GM12892 (cell line): ENCODE data around the gene VAMP8.
"Not testable (repeated sequence)": the region's sequence is repeated elsewhere in the genome, so short reads cannot be mapped to it uniquely, and the experiment has no call there.

ENCODE experiments used
- DNase-seq: peaks from one replicate; pipeline ENCODE4 v3.0.0; 2011; ENCODE audit not compliant: insufficient read length
- FAIRE-seq: peaks from 2 replicates; lab custom pipeline; 2011; peaks lifted over from hg19 to GRCh38; lab: Jason Lieb, UNC
- POLR2A ChIP-seq: IDR thresholded peaks from 2 replicates; pipeline ENCODE4 v1.6.1; 2011; ENCODE audit warnings: low read depth, low read length, control low read depth
- POLR2AphosphoS5 ChIP-seq: IDR thresholded peaks from 2 replicates; pipeline ENCODE4 v1.6.1; 2011; ENCODE audit warnings: low read depth, low read length, control low read depth
- TAF1 ChIP-seq: IDR thresholded peaks from 2 replicates; pipeline ENCODE4 v1.6.1; 2011; ENCODE audit warnings: low read depth, mild to moderate bottlenecking, control low read depth, low read length, borderline replicate concordance

Gene VAMP8

DNA sequence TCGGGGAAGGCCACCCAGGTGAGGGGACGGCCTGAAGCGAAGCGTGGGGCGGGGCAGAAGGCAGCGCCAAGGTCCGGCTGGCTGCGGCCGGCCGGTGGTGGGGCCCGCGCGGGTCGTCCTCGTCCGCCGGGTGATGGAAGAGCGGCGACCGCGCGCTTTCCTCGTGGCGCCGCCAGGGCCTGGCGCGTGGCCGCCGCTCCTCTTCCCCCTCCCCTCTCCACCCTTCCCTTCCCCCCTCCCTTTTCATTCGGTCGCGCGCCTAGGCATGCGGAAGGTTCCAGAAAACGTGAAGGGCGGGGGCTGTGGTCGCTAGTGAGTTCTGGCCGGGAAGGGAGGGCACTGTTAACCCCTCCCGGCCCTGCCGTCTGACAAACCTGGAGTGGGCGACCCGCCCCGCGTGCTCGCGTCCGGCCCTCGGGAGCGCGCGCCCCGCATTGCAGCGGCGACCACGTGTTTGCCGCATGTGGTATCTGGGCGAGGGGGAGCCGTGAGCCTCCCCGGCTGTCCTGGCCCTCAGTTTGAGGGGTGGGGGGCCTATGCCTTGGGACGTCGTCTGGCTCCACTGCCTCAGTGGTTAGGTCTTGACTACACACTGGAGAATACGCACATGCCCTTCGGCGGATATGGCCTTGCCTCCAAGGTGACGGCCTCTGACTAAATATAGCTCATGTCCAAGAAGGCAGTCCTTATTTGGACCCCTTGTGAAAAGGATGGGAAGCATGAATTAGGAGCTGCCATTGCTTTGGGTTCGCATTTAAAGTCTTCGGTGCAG lies 37.8 kb upstream of the VAMP8 start:
- peak; percentile 86 for FAIRE-seq
- DNase-seq = peak; percentile 50
- TF ChIP-seq POLR2A = no peak; the same call in 1 of the 2 replicates
- TF ChIP-seq TAF1 = no peak
- no peak for TF ChIP-seq POLR2AphosphoS5

DNA sequence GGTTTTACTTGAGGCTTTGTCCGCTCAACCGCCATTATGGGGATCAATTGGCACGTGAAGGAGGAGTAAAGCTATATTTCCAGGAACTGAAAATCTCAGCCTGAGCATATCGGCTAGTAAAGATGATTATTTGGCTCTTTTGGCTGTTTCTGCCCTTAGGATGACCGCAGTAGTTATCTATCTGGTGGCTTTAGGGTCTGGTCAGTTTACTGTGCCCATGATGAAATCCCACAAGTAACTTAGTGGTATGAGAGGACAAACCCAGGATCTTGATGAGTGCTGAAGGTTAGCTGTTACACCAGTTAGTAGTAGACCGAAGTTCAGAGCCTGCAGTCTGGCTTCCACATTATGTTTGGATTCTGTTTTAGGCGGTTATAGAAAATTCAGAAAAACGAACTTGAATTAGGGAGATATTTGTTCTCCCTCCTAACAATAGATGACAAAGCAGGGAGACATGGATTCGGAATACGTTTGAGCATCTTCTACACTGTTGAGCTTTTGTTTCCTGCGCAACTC lies 37.2 kb upstream of the VAMP8 start:
- no peak for DNase-seq
- no peak for TF ChIP-seq TAF1
- TF ChIP-seq POLR2AphosphoS5 = no peak
- no peak for TF ChIP-seq POLR2A
- FAIRE-seq = no peak

DNA sequence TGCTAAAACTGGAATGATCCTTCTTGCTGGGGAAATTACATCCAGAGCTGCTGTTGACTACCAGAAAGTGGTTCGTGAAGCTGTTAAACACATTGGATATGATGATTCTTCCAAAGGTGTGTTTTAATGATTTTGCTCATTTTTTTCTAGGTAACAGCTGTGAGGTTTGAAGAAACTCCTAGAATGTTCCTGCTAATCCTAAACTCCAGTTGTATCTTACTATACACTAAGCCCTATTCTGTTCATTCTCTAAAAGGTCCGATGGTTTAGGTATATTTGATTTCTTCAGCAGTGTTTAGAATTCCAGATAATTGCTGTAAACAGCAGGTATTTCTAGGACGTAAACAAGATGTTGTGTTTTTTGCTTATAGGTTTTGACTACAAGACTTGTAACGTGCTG lies 36.1 kb upstream of the VAMP8 start:
- no peak for FAIRE-seq
- DNase-seq = no peak
- TF ChIP-seq POLR2A (no peak), TAF1 (no peak), POLR2AphosphoS5 (no peak)

DNA sequence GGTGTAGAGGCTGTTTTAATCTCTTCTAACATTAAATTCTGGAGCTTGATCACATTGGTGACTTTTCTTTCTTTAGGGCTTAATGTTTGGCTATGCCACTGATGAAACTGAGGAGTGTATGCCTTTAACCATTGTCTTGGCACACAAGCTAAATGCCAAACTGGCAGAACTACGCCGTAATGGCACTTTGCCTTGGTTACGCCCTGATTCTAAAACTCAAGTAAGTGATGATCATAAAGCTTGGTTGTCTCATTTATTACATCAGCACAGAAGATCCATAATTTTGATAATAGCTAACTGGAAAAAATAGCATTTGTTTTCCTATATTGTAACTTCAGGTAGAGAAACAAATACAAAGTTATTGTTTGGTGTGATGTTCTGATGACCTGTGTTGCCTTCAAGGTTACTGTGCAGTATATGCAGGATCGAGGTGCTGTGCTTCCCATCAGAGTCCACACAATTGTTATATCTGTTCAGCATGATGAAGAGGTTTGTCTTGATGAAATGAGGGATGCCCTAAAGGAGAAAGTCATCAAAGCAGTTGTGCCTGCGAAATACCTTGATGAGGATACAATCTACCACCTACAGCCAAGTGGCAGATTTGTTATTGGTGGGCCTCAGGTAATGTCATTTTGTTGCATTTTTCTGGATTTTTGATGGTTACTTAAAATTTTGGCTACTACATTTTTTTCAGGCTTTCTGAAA lies 35.5 kb upstream of the VAMP8 start:
- no peak for FAIRE-seq
- TF ChIP-seq POLR2AphosphoS5 (peak; percentile 72; the same call in 1 of the 2 replicates), TAF1 (no peak), POLR2A (peak; percentile 5; the same call in 1 of the 2 replicates)
- DNase-seq = no peak

DNA sequence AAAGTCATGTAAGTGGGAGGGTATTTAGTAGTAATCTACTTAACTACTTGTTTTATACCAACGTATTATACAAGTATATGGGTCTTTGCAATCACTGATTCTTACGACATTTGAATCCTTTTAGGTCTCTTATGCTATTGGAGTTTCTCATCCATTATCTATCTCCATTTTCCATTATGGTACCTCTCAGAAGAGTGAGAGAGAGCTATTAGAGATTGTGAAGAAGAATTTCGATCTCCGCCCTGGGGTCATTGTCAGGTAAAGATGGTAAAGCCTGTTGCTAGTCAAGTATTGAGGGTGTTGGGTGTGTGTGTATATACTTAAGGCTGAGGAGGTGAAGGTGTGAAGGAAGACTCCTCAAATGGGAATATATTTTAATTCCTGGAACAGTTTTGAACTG lies 34.6 kb upstream of the VAMP8 start:
- DNase-seq (no peak), FAIRE-seq (no peak)
- TF ChIP-seq POLR2AphosphoS5 (no peak), TAF1 (no peak), POLR2A (no peak)

DNA sequence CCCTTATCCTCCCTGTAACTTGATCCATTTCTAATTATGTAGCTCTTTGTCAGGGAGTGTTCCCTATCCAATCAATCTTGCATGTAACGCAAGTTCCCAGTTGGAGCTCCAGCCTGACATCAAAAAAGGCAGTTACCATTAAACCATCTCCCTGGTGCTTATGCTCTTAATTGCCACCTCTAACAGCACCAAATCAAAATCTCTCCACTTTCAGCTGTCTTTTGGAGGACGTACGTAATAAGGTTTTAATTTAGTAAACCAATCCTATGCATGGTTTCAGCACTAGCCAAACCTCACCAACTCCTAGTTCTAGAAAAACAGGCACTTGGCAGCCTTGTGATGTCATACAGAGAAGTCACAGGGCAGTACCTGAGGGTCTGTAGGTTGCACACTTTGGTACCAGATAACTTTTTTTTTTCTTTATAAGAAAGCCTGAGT lies 33.1 kb upstream of the VAMP8 start:
- FAIRE-seq, DNase-seq: not testable (repeated sequence)
- TF ChIP-seq POLR2A = peak; percentile 33; the same call in 1 of the 2 replicates

DNA sequence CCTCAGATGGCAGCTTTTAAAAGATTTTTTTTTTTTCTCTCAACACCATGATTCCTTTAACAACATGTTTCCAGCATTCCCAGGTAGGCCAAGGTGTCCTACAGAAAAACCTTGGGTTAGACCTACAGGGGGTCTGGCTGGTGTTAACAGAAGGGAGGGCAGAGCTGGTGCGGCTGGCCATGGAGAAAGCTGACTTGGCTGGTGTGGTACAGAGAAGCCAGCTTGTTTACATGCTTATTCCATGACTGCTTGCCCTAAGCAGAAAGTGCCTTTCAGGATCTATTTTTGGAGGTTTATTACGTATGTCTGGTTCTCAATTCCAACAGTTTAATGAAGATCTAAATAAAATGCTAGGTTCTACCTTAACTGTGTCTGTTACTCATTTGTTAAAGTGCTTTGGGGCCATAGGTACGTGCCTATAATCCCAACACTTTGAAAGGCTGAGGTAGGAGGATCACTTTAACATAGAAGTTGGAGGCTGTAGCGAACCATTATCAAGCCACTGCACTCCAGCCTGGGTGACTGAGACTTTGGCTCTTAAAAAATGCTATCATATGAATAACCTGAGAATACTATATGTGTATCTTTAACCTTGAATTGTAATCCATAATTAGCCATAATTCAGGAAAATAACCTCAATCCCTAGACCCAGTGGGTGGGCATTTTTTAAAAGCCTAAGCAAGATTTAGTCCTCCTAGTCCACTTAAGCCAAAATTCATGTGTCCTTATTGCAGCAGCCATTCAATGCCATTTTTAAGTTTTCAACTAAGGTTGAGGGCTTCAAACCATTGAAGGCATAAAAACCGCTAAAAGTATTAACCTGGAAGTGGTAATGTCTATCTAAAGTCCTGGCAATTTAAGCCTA lies 32.2 kb upstream of the VAMP8 start:
- DNase-seq, FAIRE-seq: not testable (repeated sequence)

DNA sequence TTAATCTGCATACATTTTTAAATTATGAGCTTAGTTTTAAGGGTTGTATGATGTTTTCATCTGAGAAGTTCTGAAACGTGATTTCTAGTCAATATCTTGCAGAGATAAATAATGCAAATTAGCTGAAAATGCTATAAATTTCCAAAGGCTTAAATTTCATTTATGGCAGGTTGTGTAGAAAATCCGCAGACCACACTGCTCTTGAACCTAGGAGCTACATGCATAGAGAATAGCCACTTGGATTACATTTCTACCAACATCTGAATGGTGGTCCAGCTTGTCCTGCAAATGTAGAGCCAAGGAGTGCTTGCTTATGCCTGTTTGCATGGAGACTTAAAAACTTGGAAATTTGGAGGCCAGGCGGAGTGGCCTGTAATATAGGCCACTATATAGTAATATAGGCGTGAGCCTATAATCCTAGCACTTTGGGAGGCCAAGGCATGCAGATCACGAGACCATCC lies 31.6 kb upstream of the VAMP8 start:
- TF ChIP-seq TAF1 = no peak
- TF ChIP-seq POLR2A = no peak
- peak; percentile 79; the same call in 1 of the 2 replicates for TF ChIP-seq POLR2AphosphoS5
- FAIRE-seq = no peak

DNA sequence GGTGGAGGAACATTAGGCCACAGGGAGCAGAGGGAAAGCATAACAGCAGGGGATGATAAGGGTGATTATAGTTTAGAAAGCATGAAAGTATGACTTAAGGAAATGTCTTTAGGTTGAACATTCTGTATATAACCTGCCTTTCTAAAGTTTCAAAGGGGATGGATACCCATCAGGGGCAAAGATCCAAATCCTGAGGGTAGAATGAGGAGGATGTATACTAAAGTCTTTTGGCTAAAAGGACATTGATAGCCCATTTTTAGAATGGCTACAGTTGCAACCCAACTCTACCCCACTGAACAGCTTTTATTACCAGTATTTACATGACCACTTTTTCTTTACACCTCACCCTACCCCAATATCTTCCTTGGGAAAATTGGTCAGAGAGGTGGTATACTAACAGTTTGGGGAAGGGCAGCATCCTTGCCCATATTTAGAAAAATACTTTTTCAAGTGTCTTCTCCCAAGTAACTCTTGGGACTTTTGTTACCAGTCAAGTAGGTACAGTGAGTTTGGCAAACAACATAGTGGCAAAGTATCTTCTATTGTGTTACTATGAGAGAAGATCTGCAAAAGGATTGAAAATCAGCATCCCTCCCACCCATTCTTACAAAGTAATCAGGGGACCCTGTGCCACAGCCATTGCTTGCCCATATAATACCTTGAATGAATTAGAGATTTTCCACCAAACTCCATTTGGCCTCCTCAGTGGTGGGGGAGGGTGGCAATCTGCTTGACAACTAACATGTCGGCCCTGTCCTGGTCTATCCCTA lies 30.1 kb upstream of the VAMP8 start:
- TF ChIP-seq TAF1 (no peak), POLR2A (no peak; the same call in 1 of the 2 replicates), POLR2AphosphoS5 (no peak)
- FAIRE-seq (no peak), DNase-seq (no peak)

More for the DNA sequence above, 31.6 kb upstream of the VAMP8 start:
- DNase-seq = no peak

DNA sequence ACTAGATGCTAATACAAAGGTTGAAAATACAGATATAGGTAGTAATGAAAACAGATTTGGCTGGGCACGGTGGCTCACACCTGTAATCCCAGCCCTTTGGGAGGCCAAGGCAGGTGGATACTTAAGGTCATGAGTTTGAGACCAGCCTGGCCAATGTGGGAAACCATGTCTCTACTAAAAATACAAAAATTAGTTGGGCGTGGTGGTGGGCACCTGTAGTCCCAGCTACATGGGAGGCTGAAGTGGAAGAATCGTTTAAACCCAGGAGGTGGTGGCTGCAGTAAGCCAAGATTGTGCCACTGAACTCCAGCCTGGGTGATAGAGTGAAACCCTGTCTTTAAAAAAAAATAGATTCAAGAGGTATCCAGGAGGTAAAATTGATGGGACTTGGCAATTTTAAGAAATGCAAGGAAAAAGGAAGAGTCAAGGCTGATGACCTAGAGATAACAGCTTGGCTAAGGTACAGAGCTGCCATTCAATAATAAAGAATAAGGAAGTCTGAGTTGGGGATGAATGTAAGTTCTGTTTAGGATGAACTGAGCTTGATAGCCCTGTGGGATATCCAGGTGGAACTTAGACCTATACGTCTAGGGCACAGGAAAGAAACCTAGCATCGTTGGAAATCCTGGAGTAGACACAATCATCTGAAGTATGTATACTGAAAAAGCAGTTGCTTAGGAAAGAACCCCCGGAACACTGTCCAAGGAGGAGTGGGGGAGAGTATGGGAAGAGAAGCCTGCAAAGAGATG lies 29.4 kb upstream of the VAMP8 start:
- TF ChIP-seq TAF1 (no peak), POLR2A (no peak), POLR2AphosphoS5 (no peak)
- FAIRE-seq (no peak), DNase-seq (no peak)
